Posterior vena cava (tissue), 2 donors: ENCODE data around the gene PDLIM4. TPM values are rescaled to one million over a fixed set of nuclear protein-coding genes. Genes with fewer than 3 reads are reported as not detected.

ENCODE experiments used
- DNase-seq: peaks from one replicate; pipeline ENCODE4 v3.0.0-alpha.2; 2020; ENCODE audit warnings: low spot score
- intact Hi-C, 2 donors: fragments of 100-400 bp; cut with DNase I; formaldehyde crosslinking; loops; one replicate each; pipeline versions ENCODE4 v1.14.1 to v1.14.2; 2022 to 2023
- total RNA-seq, 2 donors: library from RNA; stranded (reverse); fragmentation: NEBNext Ultra II Directional; extraction: Animal tissue kit (Norgen Biotek cat#: 25700); gene quantifications; one replicate each; pipeline ENCODE4 v1.2.1, GENCODE V29; 2021
- donor health status: DM: yes; HTN: yes; CAD: no.
- donor health status: DM: yes; HTN: yes; CAD: no.

PDLIM4 gene
- total RNA-seq, 2 donors from 2014 or later, result 82.5 to 83.2 TPM

GRCh38 chr5:132296412-132297016 lies 39.0 kb downstream of the PDLIM4 start:
- DNase-seq, result no peak
- intact Hi-C loops, result no loop called here

GRCh38 chr5:132297211-132297940 lies 39.9 kb downstream of the PDLIM4 start:
- intact Hi-C loops, result no loop called here
- DNase-seq, result no peak

- DNase-seq, result no peak
- intact Hi-C loops, result no loop called here
These were observed 41.1 kb downstream of the PDLIM4 start for GRCh38 chr5:132298298-132299212.

- intact Hi-C loops, result no loop called here
These were observed 42.4 kb downstream of the PDLIM4 start for GRCh38 chr5:132299917-132300316.

GRCh38 chr5:132300577-132301343 lies 43.3 kb downstream of the PDLIM4 start:
- DNase-seq, result no peak
- intact Hi-C loops, result no loop called here

More at GRCh38 chr5:132299917-132300316, 42.4 kb downstream of the PDLIM4 start:
- no peak for DNase-seq

- intact Hi-C loops, result no loop called here
- no peak for DNase-seq
These were observed 44.1 kb downstream of the PDLIM4 start for GRCh38 chr5:132301344-132302271.

- intact Hi-C loops, result no loop called here
- no peak for DNase-seq
These were observed 44.9 kb downstream of the PDLIM4 start for GRCh38 chr5:132302413-132302812.

GRCh38 chr5:132303589-132303988 lies 46.1 kb downstream of the PDLIM4 start:
- intact Hi-C loops, result no loop called here

GRCh38 chr5:132305420-132305819 lies 47.9 kb downstream of the PDLIM4 start:
- no peak for DNase-seq
- intact Hi-C loops, result no loop called here

More at GRCh38 chr5:132303589-132303988, 46.1 kb downstream of the PDLIM4 start:
- no peak for DNase-seq

- intact Hi-C loops, result no loop called here
- no peak for DNase-seq
These were observed 51.2 kb downstream of the PDLIM4 start for GRCh38 chr5:132308701-132309100.

- DNase-seq, result no peak
- intact Hi-C loops, result no loop called here
These were observed 52.2 kb downstream of the PDLIM4 start for GRCh38 chr5:132309679-132310078.

- intact Hi-C loops, result no loop called here
- no peak for DNase-seq
These were observed 52.8 kb downstream of the PDLIM4 start for GRCh38 chr5:132310141-132310834.

GRCh38 chr5:132313366-132313765 lies 55.9 kb downstream of the PDLIM4 start:
- no peak for DNase-seq
- intact Hi-C loops, result no loop called here

GRCh38 chr5:132313961-132314432 lies 56.5 kb downstream of the PDLIM4 start:
- no peak for DNase-seq
- intact Hi-C loops, result no loop called here

GRCh38 chr5:132315529-132316067 lies 58.1 kb downstream of the PDLIM4 start:
- DNase-seq, result no peak
- intact Hi-C loops, result no loop called here

- intact Hi-C loops, result loop anchor here in 1 of 2 donors (5.0 kb wide), 1 partner anchor 1782 kb away; no protein-coding TSS in a partner anchor
- no peak for DNase-seq
These were observed 62.5 kb downstream of the PDLIM4 start for GRCh38 chr5:132319975-132320374.

- intact Hi-C loops, result loop anchor here in 1 of 2 donors (5.0 kb wide), 1 partner anchor 1781 kb away; no protein-coding TSS in a partner anchor
- no peak for DNase-seq
These were observed 63.7 kb downstream of the PDLIM4 start for GRCh38 chr5:132321109-132321721.
